HEK293 (cell line): ENCODE results near the gene RPL36AL.

Source experiments
- CTCF ChIA-PET: fragments of 350-600 bp; formaldehyde crosslinking; extraction: SDS; loops from one replicate; lab custom pipeline; 2021; ENCODE audit warnings: antibody characterized with exemption; lab: Yijun Ruan, JAX
- POLR2A ChIA-PET: fragments of 300-600 bp; formaldehyde crosslinking; extraction: SDS; loops from one replicate; lab custom pipeline; 2020; ENCODE audit warnings: antibody characterized with exemption, inconsistent platforms; lab: Yijun Ruan, JAX
- H3K27ac ChIP-seq: fragments of 200-500 bp; sonication (Bioruptor generic); 2 replicates; pipeline ENCODE4 v1.5.1; 2014; ENCODE audit warnings: low read depth, low read length, control low read depth, inconsistent platforms; ENCODE audit errors: extremely low read depth
- H3K36me3 ChIP-seq, 2 experiments: fragments of 200-500 bp in 1 of 2; sonication (Bioruptor generic) in 1 of 2; 1 replicate in 1 of 2; 2 replicates in 1 of 2; pipeline ENCODE4 v1.5.1; 2014 to 2017; ENCODE audit warnings: inconsistent platforms in 2 of 2, low read length in 2 of 2; ENCODE audit not compliant: control insufficient read depth in 2 of 2, insufficient read depth in 1 of 2
- H3K4me1 ChIP-seq: fragments of 200-500 bp; sonication (Bioruptor generic); 2 replicates; pipeline ENCODE4 v1.5.1; 2014; ENCODE audit warnings: mild to moderate bottlenecking, low read length, inconsistent platforms; ENCODE audit not compliant: control insufficient read depth, insufficient read depth
- H3K4me3 ChIP-seq: 2 replicates; pipeline ENCODE4 v1.5.1; 2011; ENCODE audit warnings: low read depth, mild to moderate bottlenecking, control low read depth, low read length, moderate library complexity
- H3K9me3 ChIP-seq: fragments of 200-500 bp; sonication (Bioruptor generic); 2 replicates; pipeline ENCODE4 v1.5.1; 2014; ENCODE audit warnings: low read depth, low read length, inconsistent platforms; ENCODE audit not compliant: control insufficient read depth, insufficient read depth
- GLIS2 ChIP-seq: fragments of 450-650 bp; formaldehyde crosslinking; IDR thresholded peaks from 2 replicates; pipeline ENCODE4 v1.5.1; 2016; ENCODE audit warnings: missing biosample characterization, missing genetic modification characterization
- PATZ1 ChIP-seq: fragments of 450-650 bp; formaldehyde crosslinking; IDR thresholded peaks from 2 replicates; pipeline ENCODE4 v1.5.1; 2016; ENCODE audit warnings: missing biosample characterization, missing genetic modification characterization
- SALL2 ChIP-seq: fragments of 450-650 bp; formaldehyde crosslinking; IDR thresholded peaks from 2 replicates; pipeline ENCODE4 v1.5.0; 2017; ENCODE audit warnings: missing biosample characterization, mild to moderate bottlenecking, missing genetic modification characterization, borderline replicate concordance
- TCF7L2 ChIP-seq: IDR thresholded peaks from 2 replicates; pipeline ENCODE4 v1.6.1; 2011; ENCODE audit warnings: low read depth, mild to moderate bottlenecking, inconsistent platforms, low read length, moderate library complexity, borderline replicate concordance
- YY2 ChIP-seq: fragments of 450-650 bp; formaldehyde crosslinking; IDR thresholded peaks from 2 replicates; pipeline ENCODE4 v1.5.1; 2016; ENCODE audit warnings: missing biosample characterization, missing genetic modification characterization
- ZBTB17 ChIP-seq: fragments of 450-650 bp; formaldehyde crosslinking; IDR thresholded peaks from 2 replicates; pipeline ENCODE4 v1.5.1; 2016; ENCODE audit warnings: missing biosample characterization, missing genetic modification characterization
- ZBTB48 ChIP-seq: fragments of 450-650 bp; formaldehyde crosslinking; IDR thresholded peaks from 2 replicates; pipeline ENCODE4 v1.5.1; 2016; ENCODE audit warnings: missing biosample characterization, missing genetic modification characterization
- ZFP37 ChIP-seq: fragments of 450-650 bp; formaldehyde crosslinking; IDR thresholded peaks from 2 replicates; pipeline ENCODE4 v1.5.1; 2016; ENCODE audit warnings: missing biosample characterization, missing genetic modification characterization
- ZNF112 ChIP-seq: fragments of 450-650 bp; formaldehyde crosslinking; IDR thresholded peaks from 2 replicates; pipeline ENCODE4 v1.5.0; 2017; ENCODE audit warnings: missing biosample characterization, missing genetic modification characterization
- ZNF121 ChIP-seq: fragments of 450-650 bp; formaldehyde crosslinking; IDR thresholded peaks from 2 replicates; pipeline ENCODE4 v1.5.1; 2016; ENCODE audit warnings: missing biosample characterization, missing genetic modification characterization
- ZNF157 ChIP-seq: fragments of 450-650 bp; formaldehyde crosslinking; IDR thresholded peaks from 2 replicates; pipeline ENCODE4 v1.5.1; 2016; ENCODE audit warnings: missing biosample characterization, missing genetic modification characterization
- ZNF16 ChIP-seq: fragments of 450-650 bp; formaldehyde crosslinking; IDR thresholded peaks from 2 replicates; pipeline ENCODE4 v1.5.1; 2016; ENCODE audit warnings: low read depth, missing biosample characterization, missing genetic modification characterization
- ZNF2 ChIP-seq: fragments of 450-650 bp; formaldehyde crosslinking; IDR thresholded peaks from 2 replicates; pipeline ENCODE4 v1.5.1; 2016; ENCODE audit warnings: missing biosample characterization, missing genetic modification characterization
- ZNF202 ChIP-seq: fragments of 450-650 bp; formaldehyde crosslinking; IDR thresholded peaks from 2 replicates; pipeline ENCODE4 v1.5.1; 2016; ENCODE audit warnings: missing biosample characterization, missing genetic modification characterization, borderline replicate concordance
- ZNF239 ChIP-seq: fragments of 450-650 bp; formaldehyde crosslinking; IDR thresholded peaks from 2 replicates; pipeline ENCODE4 v1.5.1; 2016; ENCODE audit warnings: missing biosample characterization, missing genetic modification characterization
- ZNF26 ChIP-seq: fragments of 450-650 bp; formaldehyde crosslinking; IDR thresholded peaks from 2 replicates; pipeline ENCODE4 v1.5.1; 2016; ENCODE audit warnings: missing biosample characterization, missing genetic modification characterization
- ZNF518A ChIP-seq: fragments of 450-650 bp; formaldehyde crosslinking; conservative IDR thresholded peaks from 2 replicates; pipeline ENCODE4 v1.5.1; 2016; ENCODE audit warnings: low read depth, missing biosample characterization, missing genetic modification characterization
- ZNF549 ChIP-seq: fragments of 450-650 bp; IDR thresholded peaks from 2 replicates; pipeline ENCODE4 v1.5.1; 2018; ENCODE audit warnings: missing biosample characterization, missing genetic modification characterization, mild to moderate bottlenecking, inconsistent platforms, moderate library complexity
- ZNF629 ChIP-seq: fragments of 450-650 bp; formaldehyde crosslinking; IDR thresholded peaks from 2 replicates; pipeline ENCODE4 v1.5.1; 2017; ENCODE audit warnings: missing biosample characterization, missing genetic modification characterization
- ZNF645 ChIP-seq: fragments of 450-650 bp; formaldehyde crosslinking; IDR thresholded peaks from 2 replicates; pipeline ENCODE4; 2016; ENCODE audit warnings: missing biosample characterization, missing genetic modification characterization
- ZNF664 ChIP-seq: fragments of 450-650 bp; formaldehyde crosslinking; IDR thresholded peaks from 2 replicates; pipeline ENCODE4 v1.5.1; 2016; ENCODE audit warnings: missing biosample characterization, missing genetic modification characterization
- ZXDB ChIP-seq: fragments of 450-650 bp; formaldehyde crosslinking; IDR thresholded peaks from 2 replicates; pipeline ENCODE4 v1.5.1; 2016; ENCODE audit warnings: missing biosample characterization, missing genetic modification characterization

RPL36AL gene

GRCh38 chr14:49578141-49578540 is 42.3 kb downstream of the RPL36AL start:
- CTCF ChIA-PET: no interaction called here
- Histone ChIP-seq H3K27ac (no peak overlapping the region), H3K36me3 (peaks cover 18 to 49% of the 10 kb centered on the region in 2 experiments), H3K4me3 (no peak overlapping the region), H3K4me1 (peaks cover 3% of the 10 kb centered on the region; the same call in 1 of the 2 replicates), H3K9me3 (no peaks in the 10 kb centered on the region)
- POLR2A ChIA-PET: interaction anchor here (0.7 kb wide), 1 partner anchor 380 kb away, joined by 3 read pairs; no protein-coding TSS in a partner anchor
- no peak for TF ChIP-seq ZNF112 (tag by site-specific recombination)
- no peak for TF ChIP-seq ZNF239 (tag by site-specific recombination)
- no peak for TF ChIP-seq ZNF121
- no peak for TF ChIP-seq ZNF549 (tag by site-specific recombination)
- TF ChIP-seq ZNF664 (tag by site-specific recombination): no peak
- TF ChIP-seq ZNF157 (tag by site-specific recombination): no peak
- no peak for TF ChIP-seq GLIS2 (tag by site-specific recombination)
- TF ChIP-seq TCF7L2: no peak
- no peak for TF ChIP-seq ZBTB48 (tag by site-specific recombination)
- TF ChIP-seq PATZ1: no peak
- no peak for TF ChIP-seq SALL2
- TF ChIP-seq ZBTB17 (tag by site-specific recombination): no peak
- no peak for TF ChIP-seq ZNF629 (tag by site-specific recombination)

GRCh38 chr14:49574038-49574437 is 46.4 kb downstream of the RPL36AL start:
- CTCF ChIA-PET: no interaction called here
- TF ChIP-seq ZNF202 (tag by site-specific recombination): no peak
- no peak for TF ChIP-seq ZNF518A
- Histone ChIP-seq H3K9me3 (no peaks in the 10 kb centered on the region), H3K27ac (no peak overlapping the region), H3K36me3 (peaks cover 18 to 36% of the 10 kb centered on the region in 2 experiments), H3K4me3 (no peak overlapping the region), H3K4me1 (peaks cover 3% of the 10 kb centered on the region; the same call in 1 of the 2 replicates)
- POLR2A ChIA-PET: no interaction called here

- H3K27ac ChIP-seq: no peak overlapping the region
- H3K4me3 ChIP-seq: no peak overlapping the region
- no peaks in the 10 kb centered on the region for H3K9me3 ChIP-seq
- ChIA-PET CTCF (no interaction called here), POLR2A (no interaction called here)
- no peak for TF ChIP-seq YY2 (tag by site-specific recombination)
- TF ChIP-seq ZFP37 (tag by site-specific recombination): no peak
- TF ChIP-seq ZNF26 (tag by site-specific recombination): no peak
- TF ChIP-seq ZNF2 (tag by site-specific recombination): no peak
- TF ChIP-seq ZXDB (tag by site-specific recombination): no peak
- no peak for TF ChIP-seq TCF7L2
- no peak for TF ChIP-seq ZNF645 (tag by site-specific recombination)
- TF ChIP-seq ZNF16 (tag by site-specific recombination): no peak
- H3K4me1 ChIP-seq: no peaks in the 10 kb centered on the region
- peaks cover 3 to 5% of the 10 kb centered on the region in 2 experiments; a peak in 2 of 3 replicates for H3K36me3 ChIP-seq
These were observed 51.1 kb downstream of the RPL36AL start for GRCh38 chr14:49569281-49569680.
